Liver (tissue), 9 donors: ENCODE measurements around the gene HUWE1. TPM values are rescaled to one million over a fixed set of nuclear protein-coding genes. Genes with fewer than 3 reads are reported as not detected.

ENCODE experiments used
- DNase-seq: peaks from one replicate; pipeline ENCODE4 v3.0.0-alpha.2; 2017; ENCODE audit warnings: low spot score
- H3K27ac ChIP-seq, 2 donors: one replicate each; pipeline ENCODE4 v1.7.0; 2013; ENCODE audit warnings: inconsistent platforms in 2 of 2, low read length in 2 of 2, control low read depth in 1 of 2, low read depth in 1 of 2, mild to moderate bottlenecking in 1 of 2
- H3K27me3 ChIP-seq, 4 donors: one replicate each; pipeline versions ENCODE4 v1.6.1 to v1.7.0; 2013; ENCODE audit warnings: low read length in 3 of 4, inconsistent platforms in 1 of 4, mild to moderate bottlenecking in 1 of 4, moderate library complexity in 1 of 4; ENCODE audit not compliant: control insufficient read depth in 4 of 4, insufficient read depth in 4 of 4
- H3K36me3 ChIP-seq, 4 donors: one replicate each; pipeline versions ENCODE4 v1.6.1 to v1.7.0; 2013; ENCODE audit warnings: low read length in 3 of 4, mild to moderate bottlenecking in 3 of 4, low read depth in 1 of 4, moderate library complexity in 1 of 4; ENCODE audit not compliant: control insufficient read depth in 4 of 4, insufficient read depth in 3 of 4
- H3K4me1 ChIP-seq, 4 donors: one replicate each; pipeline versions ENCODE4 v1.6.1 to v1.7.0; 2013; ENCODE audit warnings: low read length in 3 of 4, mild to moderate bottlenecking in 3 of 4, moderate library complexity in 1 of 4; ENCODE audit not compliant: control insufficient read depth in 4 of 4, insufficient read depth in 4 of 4
- H3K4me3 ChIP-seq, 3 donors: one replicate each; pipeline versions ENCODE4 v1.6.1 to v1.7.0; 2013; ENCODE audit warnings: low read length in 3 of 3, control low read depth in 1 of 3, low read depth in 1 of 3, mild to moderate bottlenecking in 1 of 3
- H3K9ac ChIP-seq, 2 donors: one replicate each; pipeline ENCODE4 v1.7.0; 2013; ENCODE audit warnings: low read length in 2 of 2, mild to moderate bottlenecking in 2 of 2, moderate library complexity in 2 of 2, control low read depth in 1 of 2, low read depth in 1 of 2
- H3K9me3 ChIP-seq, 4 donors: one replicate each; pipeline versions ENCODE4 v1.6.1 to v1.7.0; 2013; ENCODE audit warnings: low read length in 3 of 4; ENCODE audit not compliant: control insufficient read depth in 4 of 4
- ATF3 ChIP-seq: IDR thresholded peaks from 2 replicates; pipeline ENCODE4 v1.6.1; 2016; ENCODE audit warnings: antibody characterized with exemption
- FOXA1 ChIP-seq: IDR thresholded peaks from 2 replicates; pipeline ENCODE4 v1.6.1; 2016; ENCODE audit warnings: antibody characterized with exemption
- FOXA2 ChIP-seq: IDR thresholded peaks from 2 replicates; pipeline ENCODE4 v1.6.1; 2016; ENCODE audit warnings: antibody characterized with exemption
- GABPA ChIP-seq, 2 donors: IDR thresholded peaks in 1 of 2; conservative IDR thresholded peaks in 1 of 2; 2 replicates each; pipeline ENCODE4 v1.6.1; 2016; ENCODE audit warnings: antibody characterized with exemption in 2 of 2, mild to moderate bottlenecking in 1 of 2, moderate library complexity in 1 of 2
- HNF4A ChIP-seq, 2 donors: conservative IDR thresholded peaks; 2 replicates each; pipeline ENCODE4 v1.6.1; 2016; ENCODE audit warnings: antibody characterized with exemption in 2 of 2, mild to moderate bottlenecking in 2 of 2
- HNF4G ChIP-seq: IDR thresholded peaks from 2 replicates; pipeline ENCODE4 v1.6.1; 2016; ENCODE audit warnings: antibody characterized with exemption
- JUND ChIP-seq, 2 donors: IDR thresholded peaks; 2 replicates each; pipeline ENCODE4 v1.6.1; 2016; ENCODE audit warnings: antibody characterized with exemption in 2 of 2
- MAX ChIP-seq: IDR thresholded peaks from 2 replicates; pipeline ENCODE4 v1.6.1; 2016; ENCODE audit warnings: antibody characterized with exemption
- NR2F2 ChIP-seq: IDR thresholded peaks from 2 replicates; pipeline ENCODE4 v1.6.1; 2016; ENCODE audit warnings: antibody characterized with exemption
- RAD21 ChIP-seq, 2 donors: IDR thresholded peaks; 2 replicates each; pipeline ENCODE4 v1.6.1; 2016; ENCODE audit warnings: antibody characterized with exemption in 2 of 2, mild to moderate bottlenecking in 2 of 2
- REST ChIP-seq: IDR thresholded peaks from 2 replicates; pipeline ENCODE4 v1.6.1; 2016; ENCODE audit warnings: antibody characterized with exemption, mild to moderate bottlenecking
- RXRA ChIP-seq, 2 donors: IDR thresholded peaks; 2 replicates each; pipeline ENCODE4 v1.6.1; 2017 to 2018; ENCODE audit warnings: antibody characterized with exemption in 2 of 2, mild to moderate bottlenecking in 1 of 2
- SP1 ChIP-seq: IDR thresholded peaks from 2 replicates; pipeline ENCODE4 v1.6.1; 2018; ENCODE audit warnings: antibody characterized with exemption, mild to moderate bottlenecking
- TAF1 ChIP-seq: conservative IDR thresholded peaks from 2 replicates; pipeline ENCODE4 v1.6.1; 2016; ENCODE audit warnings: antibody characterized with exemption, mild to moderate bottlenecking
- YY1 ChIP-seq: IDR thresholded peaks from 2 replicates; pipeline ENCODE4 v1.6.1; 2016; ENCODE audit warnings: antibody characterized with exemption, mild to moderate bottlenecking
- ZBTB33 ChIP-seq: IDR thresholded peaks from 2 replicates; pipeline ENCODE4 v1.6.1; 2016; ENCODE audit warnings: antibody characterized with exemption
- WGBS: extraction: QIAGEN DNeasy Blood & Tissue Kit; methylation state at CpG from one replicate; pipeline ENCODE4 v1.1.7; 2013; 5-methylcytosine and 5-hydroxymethylcytosine counted together
- polyA plus RNA-seq, 2 donors: library from polyadenylated mRNA; stranded (reverse) in 1 of 2; unstranded in 1 of 2; fragments of 200-250 nt in 1 of 2; fragments of >200 nt in 1 of 2; fragmentation: Nextera tagmentation in 1 of 2; extraction: Ambion mirVana in 1 of 2; gene quantifications; one replicate each; pipeline versions ENCODE4 v1.2.1 to v1.2.3, GENCODE V29; 2013 to 2015
- total RNA-seq, 2 donors: library from RNA; depleted of rRNA; stranded (reverse); fragments of >200 nt; gene quantifications; one replicate each; pipeline ENCODE4 v1.2.3, GENCODE V29; 2014
- donor health status: healthy.
- donor health status: healthy.
- donor health status: healthy.
- donor health status: healthy.
- donor health status: healthy.

Gene HUWE1
- total and polyA plus RNA-seq, 4 donors: 20.2 to 75.8 (median 37.7) TPM

GRCh38 chrX:53599781-53600396 is 86.6 kb downstream of the HUWE1 start:
- Histone ChIP-seq H3K27ac (no peak overlapping the region), H3K27me3 (no peaks in the 10 kb centered on the region)

More at GRCh38 chrX:53599781-53600396, 86.6 kb downstream of the HUWE1 start:
- Histone ChIP-seq H3K9me3 (no peaks in the 10 kb centered on the region), H3K4me1 (no peaks in the 10 kb centered on the region), H3K9ac (no peak overlapping the region), H3K4me3 (no peak overlapping the region), H3K36me3 (peaks cover 7 to 53% (median 27%) of the 10 kb centered on the region in 4 donors)
- DNase-seq: no peak
- WGBS: 90% methylated on average over 2 of the region's 2 CpGs
- no peak for TF ChIP-seq GABPA (IDR thresholded peaks at IDR 0.05 in 1 of 2, conservative IDR thresholded peaks at IDR 0.05 in 1 of 2)
- no peak for TF ChIP-seq HNF4A (conservative IDR thresholded peaks at IDR 0.05)
- no peak for TF ChIP-seq HNF4G
- TF ChIP-seq RAD21 (IDR thresholded peaks at IDR 0.05): no peak
- no peak for TF ChIP-seq ATF3
- TF ChIP-seq FOXA2: no peak
- no peak for TF ChIP-seq FOXA1
- no peak for TF ChIP-seq TAF1
- TF ChIP-seq YY1: no peak
- TF ChIP-seq SP1: no peak
- TF ChIP-seq ZBTB33: no peak
- no peak for TF ChIP-seq MAX
- TF ChIP-seq RXRA (IDR thresholded peaks at IDR 0.05): no peak
- no peak for TF ChIP-seq REST
- no peak for TF ChIP-seq NR2F2
- no peak for TF ChIP-seq JUND (IDR thresholded peaks at IDR 0.05)
